GM12878 (cell line): ENCODE measurements around the gene DGKI. TPM values are rescaled to one million over a fixed set of nuclear protein-coding genes. Genes with fewer than 3 reads are reported as not detected.

Source experiments
- ATAC-seq: fragments of 200-7000 bp; cut with Tn5 transposase; 3 replicates; pipeline ENCODE4 v1.9.1; 2020; ENCODE audit warnings: mild to moderate bottlenecking, moderate library complexity
- BruUV-seq: library from RNA; stranded (reverse); fragments of 400-500 nt; replicated peaks from 2 replicates; lab custom pipeline; 2021; lab: Mats Ljungman, UMichigan
- CTCF ChIA-PET: fragments of 300-600 bp; sonication (Branson Sonifier 250); formaldehyde crosslinking; extraction: SDS; loops from one replicate; lab custom pipeline; 2021; ENCODE audit warnings: inconsistent platforms; lab: Yijun Ruan, JAX
- POLR2A ChIA-PET: fragments of 350-600 bp; formaldehyde crosslinking; extraction: SDS; loops from one replicate; lab custom pipeline; 2021; ENCODE audit warnings: inconsistent platforms; lab: Charles Lee
- RAD21 ChIA-PET: fragments of 300-600 bp; sonication (Branson Sonifier 250); formaldehyde crosslinking; loops from one replicate; lab custom pipeline; 2023; ENCODE audit warnings: antibody characterized with exemption; ENCODE audit not compliant: unreplicated experiment; lab: Charles Lee
- SMC1A ChIA-PET: fragments of 300-600 bp; sonication (Branson Sonifier 250); formaldehyde crosslinking; loops from one replicate; lab custom pipeline; 2023; ENCODE audit not compliant: unreplicated experiment, uncharacterized antibody; lab: Charles Lee
- DNase-seq: peaks from one replicate; pipeline ENCODE4 v3.0.0-alpha.2; 2011; ENCODE audit warnings: low read depth, low spot score
- FAIRE-seq: peaks from 3 replicates; lab custom pipeline; 2011; peaks lifted over from hg19 to GRCh38; lab: Jason Lieb, UNC
- H2AFZ ChIP-seq: 2 replicates; pipeline ENCODE4 v1.6.0; 2011; ENCODE audit warnings: low read depth, low read length, control low read depth; ENCODE audit not compliant: control insufficient read depth
- H3K27ac ChIP-seq: 2 replicates; pipeline ENCODE4 v1.5.1; 2011; ENCODE audit warnings: control low read depth; ENCODE audit not compliant: control insufficient read depth, insufficient read depth
- H3K27me3 ChIP-seq, 2 experiments: replicated peaks in 1 of 2; 2 replicates each; pipeline versions ENCODE4 v1.6.0 to v1.6.1; 2011; ENCODE audit warnings: low read length in 1 of 2; ENCODE audit not compliant: control insufficient read depth in 2 of 2, insufficient read depth in 2 of 2
- H3K36me3 ChIP-seq, 2 experiments: 2 replicates each; pipeline ENCODE4 v1.5.1; 2011; ENCODE audit warnings: low read length in 1 of 2; ENCODE audit not compliant: control insufficient read depth in 2 of 2, insufficient read depth in 2 of 2
- H3K4me1 ChIP-seq: 2 replicates; pipeline ENCODE4 v1.6.1; 2011; ENCODE audit warnings: mild to moderate bottlenecking, low read length, moderate library complexity, mixed read lengths; ENCODE audit not compliant: control insufficient read depth, insufficient read depth
- H3K4me2 ChIP-seq: 2 replicates; pipeline ENCODE4 v1.6.0; 2011; ENCODE audit warnings: control low read depth; ENCODE audit not compliant: control insufficient read depth, insufficient read depth
- H3K4me3 ChIP-seq: fragments of 200-600 bp; sonication (generic); 2 replicates; pipeline ENCODE4 v1.5.1; 2016
- H3K79me2 ChIP-seq: 2 replicates; pipeline ENCODE4 v1.6.0; 2011; ENCODE audit warnings: low read length; ENCODE audit not compliant: control insufficient read depth, insufficient read depth
- H3K9ac ChIP-seq: 2 replicates; pipeline ENCODE4 v1.8.0; 2011; ENCODE audit warnings: low read length, control low read depth, mixed read lengths; ENCODE audit not compliant: control insufficient read depth, insufficient read depth
- H3K9me3 ChIP-seq: replicated peaks from 3 replicates; pipeline ENCODE4 v1.5.1; 2011; ENCODE audit warnings: mild to moderate bottlenecking, low read length; ENCODE audit not compliant: control insufficient read depth, insufficient read depth
- H4K20me1 ChIP-seq: 2 replicates; pipeline ENCODE4 v1.6.0; 2011; ENCODE audit not compliant: control insufficient read depth, insufficient read depth
- BHLHE40 ChIP-seq, 2 experiments: fragments of 450-650 bp in 1 of 2; IDR thresholded peaks; 2 replicates each; pipeline ENCODE4 v1.6.1; 2011 to 2017; ENCODE audit warnings: low read depth in 2 of 2, borderline replicate concordance in 1 of 2, improper control_type of control experiment in 1 of 2, low read length in 1 of 2, mild to moderate bottlenecking in 1 of 2
- EP300 ChIP-seq, 2 experiments: fragments of 150-350 bp in 1 of 2; IDR thresholded peaks; 2 replicates each; pipeline ENCODE4 v1.6.1; 2011 to 2012; ENCODE audit warnings: low read depth in 2 of 2, low read length in 2 of 2, borderline replicate concordance in 1 of 2, improper control_type of control experiment in 1 of 2, inconsistent platforms in 1 of 2; ENCODE audit not compliant: control insufficient read depth in 1 of 2
- HDAC6 ChIP-seq: fragments of 200-600 bp; sonication (generic); IDR thresholded peaks from one replicate; pipeline ENCODE4 v1.8.0; 2017; ENCODE audit warnings: antibody characterized with exemption; ENCODE audit not compliant: unreplicated experiment
- IKZF2 ChIP-seq, 2 experiments: fragments of 450-650 bp; IDR thresholded peaks; 2 replicates each; pipeline ENCODE4 v1.6.1; 2017; ENCODE audit warnings: mild to moderate bottlenecking in 2 of 2, moderate library complexity in 2 of 2
- MTA2 ChIP-seq: fragments of 450-650 bp; IDR thresholded peaks from 2 replicates; pipeline ENCODE4 v1.6.1; 2016; ENCODE audit warnings: low read depth, mild to moderate bottlenecking, moderate library complexity
- NR2F1 ChIP-seq: fragments of 450-650 bp; conservative IDR thresholded peaks from 2 replicates; pipeline ENCODE4 v1.6.1; 2017; ENCODE audit warnings: mild to moderate bottlenecking
- WGBS: methylation state at CpG from one replicate; pipeline ENCODE4 v1.1.6; 2016; ENCODE audit warnings: low lambda C conversion rate; ENCODE audit not compliant: insufficient replicate concordance, insufficient coverage; ENCODE audit errors: missing lambda C conversion rate; 5-methylcytosine and 5-hydroxymethylcytosine counted together
- in situ Hi-C: fragments of 300-500 bp; cut with MboI; formaldehyde crosslinking; loops from 9 replicates; pipeline ENCODE4 v1.14.3; 2018; ENCODE audit warnings: mixed read lengths
- intact Hi-C: fragments of 100-400 bp; cut with micrococcal nuclease; formaldehyde crosslinking; loops from one replicate; pipeline ENCODE4 v1.14.2; 2022; ENCODE audit not compliant: unreplicated experiment
- polyA plus RNA-seq, 11 experiments: library from polyadenylated mRNA; depleted of rRNA in 4 of 11; unstranded in 6 of 11; stranded (reverse) in 5 of 11; fragments of >200 nt; fragmentation: Nextera tagmentation in 4 of 11; fragmentation: Illumina TruSeq in 1 of 11; extraction: Ambion mirVana in 4 of 11; extraction: Trizol in 1 of 11; gene quantifications; 1 replicate in 1 of 11; 2 replicates in 10 of 11; pipeline versions ENCODE4 v1.2.1 to v1.2.3, GENCODE V29; 2011 to 2016; ENCODE audit warnings: inconsistent platforms in 2 of 11, missing spikeins in 2 of 11, low read depth in 1 of 11
- total RNA-seq, 4 experiments: library from RNA; depleted of rRNA in 3 of 4; stranded (reverse); fragments of >200 nt in 3 of 4; fragmentation: Illumina TruSeq in 1 of 4; extraction: Trizol in 1 of 4; gene quantifications; 2 replicates each; pipeline versions ENCODE4 v1.2.1 to v1.2.3, GENCODE V29; 2013 to 2021

Gene DGKI
- total and polyA plus RNA-seq, 10 of the 15 experiments (the other 5 are each of a cell fraction or from before 2014, with no cell fraction given), result 10.4 to 37.1 (median 22.1) TPM

DNA sequence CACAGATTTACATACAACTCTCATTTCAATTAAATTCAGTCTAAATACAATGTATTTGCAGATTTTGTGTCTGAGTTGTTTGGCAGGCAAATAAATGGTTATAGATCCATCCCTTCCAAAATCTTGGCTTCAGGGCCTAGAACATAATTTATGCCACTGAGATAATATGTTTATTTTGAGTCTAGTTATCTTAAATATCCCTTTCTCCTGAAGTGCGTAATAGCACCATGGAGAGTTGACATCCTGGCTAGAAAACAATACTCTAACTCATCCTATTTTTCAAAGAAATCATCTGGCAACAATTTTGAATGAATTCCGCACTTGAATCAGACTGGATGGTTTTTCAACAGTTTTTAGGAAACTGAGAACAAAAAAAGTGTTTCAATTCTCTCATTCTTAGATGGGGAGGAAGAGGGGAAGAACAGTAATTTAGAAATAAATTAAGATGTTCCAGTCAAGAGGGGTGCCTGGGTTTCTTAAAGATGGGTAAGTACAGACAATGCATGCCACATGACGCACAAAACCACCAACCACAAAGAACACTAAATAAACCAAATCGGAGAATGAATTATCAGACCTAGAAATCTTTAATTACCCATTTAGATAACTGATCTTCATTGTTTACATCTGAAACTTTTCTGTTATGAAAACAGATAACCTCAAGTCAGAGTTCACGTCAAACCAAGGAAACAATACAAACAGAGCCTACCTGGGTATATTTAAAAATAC is 274.6 kb downstream of the DGKI start:
- BruUV-seq, result no TSS peak
- no peak overlapping the region for H3K27ac ChIP-seq
- H2AFZ ChIP-seq, result no peak overlapping the region
- SMC1A ChIA-PET, result no interaction called here
- H3K27me3 ChIP-seq, result no peaks in the 10 kb centered on the region
- no peaks in the 10 kb centered on the region for H3K79me2 ChIP-seq
- peak; percentile 82 for ATAC-seq
- CTCF ChIA-PET, result no interaction called here
- POLR2A ChIA-PET, result no interaction called here
- RAD21 ChIA-PET, result no interaction called here
- no peaks in the 10 kb centered on the region for H3K36me3 ChIP-seq
- H3K4me1 ChIP-seq, result no peaks in the 10 kb centered on the region
- FAIRE-seq, result no peak
- H3K4me3 ChIP-seq, result no peak overlapping the region
- DNase-seq, result no peak
- WGBS, result 25% methylated on average over 5 of the region's 5 CpGs
- in situ Hi-C loops (no loop called here), intact Hi-C loops (no loop called here)
- H3K4me2 ChIP-seq, result no peak overlapping the region
- no peak overlapping the region for H3K9ac ChIP-seq
- no peaks in the 10 kb centered on the region for H4K20me1 ChIP-seq
- peak; percentile 38 to 39; a peak in 2 of 4 replicates for TF ChIP-seq EP300 (IDR thresholded peaks at IDR 0.05; ENCODE audit: borderline replicate concordance in 1 of 2, control insufficient read depth in 1 of 2, low read depth in 2 of 2, low read length in 2 of 2)
- peak; percentile 15 to 24; a peak in 1 of 4 replicates for TF ChIP-seq IKZF2 (IDR thresholded peaks at IDR 0.05)
- TF ChIP-seq BHLHE40 (IDR thresholded peaks at IDR 0.05; ENCODE audit: borderline replicate concordance in 1 of 2, low read depth in 2 of 2, low read length in 1 of 2), result 0 out of 4 replicates have a peak, but pooled peaks of 1 of the 2 experiments have one; percentile 14
- peak; percentile 85 for TF ChIP-seq MTA2
- no peak for TF ChIP-seq HDAC6
- 0 out of 2 replicates have a peak, but pooled peaks have one; percentile 26 for TF ChIP-seq NR2F1
- no peaks in the 10 kb centered on the region for H3K9me3 ChIP-seq
